Colonic mucosa (tissue), 4 donors: ENCODE data around the gene KIF21B. TPM values are rescaled to one million over a fixed set of nuclear protein-coding genes. Genes with fewer than 3 reads are reported as not detected.

Source experiments
- DNase-seq: peaks from one replicate; pipeline ENCODE4 v3.0.0-alpha.2; 2020
- H3K27ac ChIP-seq: fragments of 200-600 bp; one replicate; pipeline ENCODE4 v1.8.0; 2021
- H3K27me3 ChIP-seq: fragments of 200-600 bp; one replicate; pipeline ENCODE4 v1.8.0; 2021
- H3K36me3 ChIP-seq: fragments of 200-600 bp; one replicate; pipeline ENCODE4 v1.8.0; 2021
- H3K4me1 ChIP-seq: fragments of 200-600 bp; one replicate; pipeline ENCODE4 v1.8.0; 2021; ENCODE audit warnings: mild to moderate bottlenecking
- H3K4me3 ChIP-seq: fragments of 200-600 bp; one replicate; pipeline ENCODE4 v1.8.0; 2021
- H3K9ac ChIP-seq, 2 donors: one replicate each; pipeline ENCODE4 v1.7.0; 2013; ENCODE audit warnings: control low read depth in 2 of 2, low read depth in 2 of 2, low read length in 2 of 2
- H3K9me3 ChIP-seq: fragments of 200-600 bp; one replicate; pipeline ENCODE4 v1.8.0; 2021
- CTCF ChIP-seq: fragments of 200-600 bp; IDR thresholded peaks from one replicate; pipeline ENCODE4 v1.8.0; 2022; ENCODE audit warnings: antibody characterized with exemption, mild to moderate bottlenecking
- intact Hi-C: fragments of 100-400 bp; cut with DNase I; formaldehyde crosslinking; loops from one replicate; pipeline ENCODE4 v1.14.1; 2022
- total RNA-seq, 2 donors: library from RNA; stranded (reverse); fragmentation: NEBNext Ultra II Directional in 1 of 2; extraction: Animal tissue kit (Norgen Biotek cat#: 25700) in 1 of 2; gene quantifications; one replicate each; pipeline ENCODE4 v1.2.1, GENCODE V29; 2021
- donor health status: healthy.
- donor health status: DM: no; HTN: no; CAD: no.
- donor health status: DM: no; HTN: no; CAD: no.

KIF21B gene
- total RNA-seq, 2 donors from 2014 or later = 3.1 to 10.4 TPM

GRCh38 chr1:201065686-201066085 is 42.2 kb upstream of the KIF21B start:
- H3K36me3 ChIP-seq = no peaks in the 10 kb centered on the region

GRCh38 chr1:201064806-201065205 is 41.3 kb upstream of the KIF21B start:
- Histone ChIP-seq H3K27ac (no peak overlapping the region), H3K4me1 (no peaks in the 10 kb centered on the region), H3K9me3 (no peaks in the 10 kb centered on the region), H3K9ac (no peak overlapping the region), H3K36me3 (no peaks in the 10 kb centered on the region), H3K27me3 (no peaks in the 10 kb centered on the region), H3K4me3 (no peak overlapping the region)
- TF ChIP-seq CTCF = no peak
- intact Hi-C loops = no loop called here
- DNase-seq = no peak

More at GRCh38 chr1:201065686-201066085, 42.2 kb upstream of the KIF21B start:
- no peaks in the 10 kb centered on the region for H3K4me1 ChIP-seq
- intact Hi-C loops = no loop called here
- no peaks in the 10 kb centered on the region for H3K27me3 ChIP-seq
- no peak overlapping the region for H3K4me3 ChIP-seq
- no peak for DNase-seq
- H3K27ac ChIP-seq = no peak overlapping the region
- TF ChIP-seq CTCF = no peak
- H3K9me3 ChIP-seq = no peaks in the 10 kb centered on the region
- H3K9ac ChIP-seq = no peak overlapping the region

- Histone ChIP-seq H3K4me3 (no peak overlapping the region), H3K36me3 (no peaks in the 10 kb centered on the region), H3K27ac (no peak overlapping the region), H3K9ac (no peak overlapping the region), H3K9me3 (no peaks in the 10 kb centered on the region), H3K27me3 (no peaks in the 10 kb centered on the region), H3K4me1 (no peaks in the 10 kb centered on the region)
- intact Hi-C loops = no loop called here
- TF ChIP-seq CTCF = no peak
- DNase-seq = no peak
Measured at GRCh38 chr1:201063145-201063544, 39.6 kb upstream of the KIF21B start.

GRCh38 chr1:201062511-201063091 is 39.1 kb upstream of the KIF21B start:
- Histone ChIP-seq H3K9me3 (no peaks in the 10 kb centered on the region), H3K27ac (no peak overlapping the region), H3K36me3 (no peaks in the 10 kb centered on the region), H3K4me3 (no peak overlapping the region), H3K9ac (no peak overlapping the region), H3K27me3 (no peaks in the 10 kb centered on the region), H3K4me1 (no peaks in the 10 kb centered on the region)
- intact Hi-C loops = no loop called here
- no peak for TF ChIP-seq CTCF
- no peak for DNase-seq

GRCh38 chr1:201061886-201062285 is 38.4 kb upstream of the KIF21B start:
- no peak overlapping the region for H3K27ac ChIP-seq
- intact Hi-C loops = no loop called here
- H3K27me3 ChIP-seq = no peaks in the 10 kb centered on the region
- TF ChIP-seq CTCF = no peak
- no peak overlapping the region for H3K9ac ChIP-seq
- no peak overlapping the region for H3K4me3 ChIP-seq
- H3K9me3 ChIP-seq = no peaks in the 10 kb centered on the region
- H3K4me1 ChIP-seq = no peaks in the 10 kb centered on the region
- H3K36me3 ChIP-seq = no peaks in the 10 kb centered on the region
- DNase-seq = no peak
